HG03159 (cell line): Measurements from ENCODE around the gene KRCC1.
"Not testable (repeated sequence)": the region's sequence is repeated elsewhere in the genome, so short reads cannot be mapped to it uniquely, and the experiment has no call there.

Experiments
- ATAC-seq: cut with Tn5 transposase; IDR thresholded peaks from one replicate; pipeline ENCODE4 v1.9.1; 2021; ENCODE audit warnings: mild to moderate bottlenecking, moderate library complexity; ENCODE audit not compliant: unreplicated experiment

The KRCC1 gene

DNA sequence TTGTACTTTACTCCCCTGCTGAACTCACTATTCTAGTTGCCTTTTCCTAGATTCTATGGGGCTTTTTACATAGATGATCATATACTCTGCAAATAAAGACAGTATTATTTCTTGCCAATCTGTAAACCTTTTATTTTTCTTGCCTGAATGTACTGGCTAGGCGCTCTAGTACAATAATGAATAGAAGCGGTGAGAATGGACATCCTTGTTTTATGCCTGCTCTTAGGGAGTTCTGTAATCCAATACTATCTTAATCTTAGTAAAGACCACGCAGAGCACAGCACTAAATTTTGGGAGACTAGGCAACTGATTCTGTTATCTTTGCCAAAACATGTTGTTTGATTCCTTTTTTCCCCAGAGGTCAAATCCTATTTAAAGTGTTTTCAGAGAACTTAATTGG, 7.0 kb downstream of the KRCC1 start:
- no peak for ATAC-seq

DNA sequence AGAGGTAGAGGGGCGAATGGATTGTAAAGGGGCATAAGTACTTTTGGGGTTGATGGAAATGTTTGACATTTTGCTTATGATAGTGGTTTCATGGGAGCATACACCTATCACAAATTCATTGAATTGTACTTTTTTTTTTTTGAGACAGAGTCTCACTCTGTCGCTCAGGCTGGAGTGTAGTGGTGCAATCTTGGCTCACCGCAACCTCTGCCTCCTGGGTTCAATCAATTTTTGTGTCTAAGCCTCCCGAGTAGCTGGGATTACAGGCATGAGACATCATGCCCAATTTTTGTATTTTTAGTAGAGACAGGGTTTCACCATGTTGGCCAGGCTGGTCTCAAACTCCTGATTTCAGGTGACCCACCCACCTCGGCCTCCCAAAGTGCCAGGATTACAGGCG, 10.0 kb downstream of the KRCC1 start:
- not testable (repeated sequence) for ATAC-seq

DNA sequence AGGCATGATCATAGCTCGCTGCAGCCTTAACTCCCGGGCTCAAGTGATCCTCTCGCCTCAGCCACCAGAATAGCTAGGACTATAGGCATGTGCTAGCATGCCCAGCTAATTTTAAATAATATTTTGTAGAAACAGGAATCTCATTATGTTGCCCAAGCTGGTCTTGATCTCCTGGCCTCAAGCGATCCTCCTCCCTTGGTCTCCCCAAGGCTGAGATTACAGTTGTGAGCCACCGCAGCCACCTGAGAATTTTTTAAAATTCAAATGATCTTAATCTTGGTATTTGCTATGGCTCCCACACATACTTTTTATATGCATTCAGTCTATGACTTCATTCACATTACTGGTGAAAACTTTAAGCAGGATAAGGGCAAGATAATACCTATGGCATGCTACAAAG, 13.1 kb downstream of the KRCC1 start:
- no peak for ATAC-seq

DNA sequence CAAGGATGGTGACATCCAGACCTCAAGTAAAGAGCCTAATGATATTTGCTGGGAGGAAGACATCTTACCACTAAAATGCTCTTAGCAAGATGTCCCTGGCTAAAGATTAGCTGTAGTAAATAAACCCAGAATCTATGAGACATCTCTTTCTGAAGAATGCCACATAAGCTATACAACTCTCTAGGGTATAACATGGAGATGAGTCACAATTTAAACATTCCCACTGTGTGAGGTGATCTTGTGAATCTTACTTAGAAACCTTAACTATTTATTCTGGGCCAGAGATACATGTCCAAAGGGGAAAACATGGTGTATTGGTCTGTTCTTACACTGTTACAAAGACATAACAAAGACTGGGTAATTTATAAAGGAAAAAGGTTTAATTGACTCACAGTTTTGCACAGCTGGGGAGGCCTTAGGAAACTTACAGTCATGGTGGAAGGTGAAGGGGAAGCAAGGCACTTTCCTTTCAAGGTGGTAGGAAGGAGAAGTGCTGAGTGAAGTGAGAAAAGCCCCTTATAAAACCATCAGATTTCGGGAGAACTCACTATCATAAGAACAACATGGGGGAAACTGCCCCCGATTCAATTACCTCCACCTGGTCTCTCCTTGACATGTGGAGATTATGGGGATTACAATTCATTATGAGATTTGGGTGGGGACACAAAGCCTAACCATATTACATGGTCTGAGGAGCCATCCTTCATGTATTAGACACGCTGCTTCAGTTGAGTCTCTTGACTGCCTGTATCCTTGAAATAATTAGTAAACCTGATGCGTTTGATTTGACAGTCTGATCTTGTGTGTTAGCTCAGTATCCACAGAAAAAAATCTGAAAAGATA, 17.1 kb downstream of the KRCC1 start:
- ATAC-seq, result no peak

DNA sequence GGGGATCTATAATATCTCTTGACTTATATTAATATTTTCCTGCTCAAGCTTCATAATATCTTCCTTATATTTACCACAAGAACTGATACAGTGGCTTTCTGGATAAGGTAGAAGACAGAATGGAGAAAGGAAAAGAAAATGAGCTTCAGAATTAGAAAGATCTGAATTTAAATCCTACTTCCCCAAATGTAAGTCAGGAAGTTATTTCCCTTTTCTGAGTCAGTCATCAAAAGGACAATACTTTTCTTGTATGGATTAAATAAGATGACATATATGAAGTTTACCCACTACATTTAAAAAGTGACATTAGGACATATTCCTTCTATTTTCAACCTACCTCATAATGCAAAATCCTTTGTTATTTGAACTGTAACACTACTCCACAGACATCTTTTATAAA, 19.0 kb downstream of the KRCC1 start:
- ATAC-seq, result no peak

DNA sequence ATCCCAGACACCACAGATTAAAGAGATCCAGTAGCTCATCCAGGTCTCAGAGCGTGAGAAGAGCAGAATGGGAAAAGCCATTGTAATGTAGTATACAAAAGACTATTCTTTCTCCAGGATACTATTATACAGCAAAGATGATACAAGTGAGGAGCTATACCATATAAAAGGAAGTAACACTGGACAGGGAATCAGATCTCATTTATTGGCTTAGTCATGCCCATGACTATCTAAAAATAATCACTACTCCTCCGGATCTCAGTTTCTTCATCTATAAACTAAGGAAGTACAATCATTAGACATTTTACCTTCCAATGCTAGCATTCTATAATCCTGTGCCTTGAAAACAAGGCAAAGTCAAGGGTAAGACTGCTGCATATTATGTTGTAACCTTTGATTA, 19.4 kb downstream of the KRCC1 start:
- no peak for ATAC-seq

DNA sequence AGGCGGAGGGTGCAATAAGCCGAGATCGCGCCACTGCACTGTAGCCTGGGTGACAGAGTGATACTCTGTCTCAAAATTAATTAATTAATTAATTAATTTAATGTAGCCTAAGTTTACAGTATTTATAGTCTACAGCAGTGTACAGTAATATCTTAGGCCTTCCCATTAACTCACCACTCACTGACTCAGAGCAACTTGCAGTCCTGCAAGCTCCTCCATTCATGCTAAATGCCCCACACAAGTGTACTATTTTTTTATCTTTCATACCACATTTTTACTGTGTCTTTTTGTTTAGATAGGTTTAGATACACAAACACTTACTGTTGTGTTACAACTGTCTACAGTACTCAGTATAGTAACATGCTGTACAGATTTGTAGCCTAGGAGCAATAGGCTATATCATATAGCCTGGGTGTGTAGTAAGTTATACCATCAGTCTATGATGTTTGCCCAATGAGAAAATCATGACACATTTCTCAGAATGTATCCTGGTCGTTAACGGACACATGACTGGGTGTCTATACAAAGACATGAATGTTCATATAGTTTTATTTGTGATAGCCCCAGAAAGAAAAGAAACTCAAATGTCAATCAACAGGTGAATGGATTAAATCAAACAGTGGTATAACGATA, 23.4 kb downstream of the KRCC1 start:
- no peak for ATAC-seq

DNA sequence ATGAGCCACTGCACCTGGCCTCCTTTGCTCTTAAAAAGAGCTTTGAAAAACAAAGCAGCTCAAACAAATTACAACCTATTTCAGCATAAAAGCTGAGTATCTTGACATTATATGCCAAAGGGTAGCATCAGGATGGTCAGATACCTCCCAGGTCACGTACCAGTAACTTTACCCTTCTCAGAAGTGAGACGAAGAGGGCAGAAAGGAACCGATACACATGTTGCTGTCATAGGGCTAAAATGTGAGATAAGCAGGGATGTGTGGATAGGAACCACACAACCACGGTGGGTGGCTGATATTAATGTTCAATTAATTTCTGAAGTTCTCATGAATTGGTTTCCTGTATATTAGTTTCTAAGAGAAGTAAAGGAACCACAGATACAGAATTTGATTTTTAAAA, 26.7 kb downstream of the KRCC1 start:
- no peak for ATAC-seq

DNA sequence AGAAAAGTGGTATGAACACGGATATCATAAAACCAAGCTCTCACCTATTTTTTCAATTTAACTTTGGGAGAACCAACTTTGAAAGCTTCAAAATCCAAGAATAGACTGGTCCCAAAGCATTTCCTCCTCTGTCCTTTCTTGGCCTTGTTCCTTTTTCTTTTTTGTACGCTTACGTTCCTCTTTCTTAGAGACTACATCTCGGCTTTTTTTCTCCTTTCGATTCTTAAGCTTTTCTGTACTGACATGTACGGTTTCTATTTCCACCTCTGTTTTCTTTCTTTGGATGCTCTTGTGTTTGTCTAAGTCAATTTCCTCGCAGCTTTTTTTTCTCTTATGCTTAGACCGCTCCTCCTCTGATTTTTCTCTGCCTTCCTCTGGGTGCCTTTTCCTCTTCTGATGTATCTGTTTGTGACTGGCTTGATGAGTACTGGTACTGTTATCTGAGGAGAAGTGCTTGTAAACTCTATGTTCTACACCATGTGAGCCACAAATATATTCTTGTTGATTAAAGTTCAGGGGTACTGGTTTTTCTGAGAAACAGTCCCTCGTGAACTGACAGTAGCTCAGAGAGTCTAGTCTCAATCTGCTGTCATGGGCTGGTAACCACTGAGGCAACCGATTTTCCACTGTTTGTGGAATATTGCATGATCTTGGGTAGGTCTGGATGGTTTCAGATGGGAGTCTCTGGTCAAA, 27.7 kb downstream of the KRCC1 start:
- no peak for ATAC-seq

DNA sequence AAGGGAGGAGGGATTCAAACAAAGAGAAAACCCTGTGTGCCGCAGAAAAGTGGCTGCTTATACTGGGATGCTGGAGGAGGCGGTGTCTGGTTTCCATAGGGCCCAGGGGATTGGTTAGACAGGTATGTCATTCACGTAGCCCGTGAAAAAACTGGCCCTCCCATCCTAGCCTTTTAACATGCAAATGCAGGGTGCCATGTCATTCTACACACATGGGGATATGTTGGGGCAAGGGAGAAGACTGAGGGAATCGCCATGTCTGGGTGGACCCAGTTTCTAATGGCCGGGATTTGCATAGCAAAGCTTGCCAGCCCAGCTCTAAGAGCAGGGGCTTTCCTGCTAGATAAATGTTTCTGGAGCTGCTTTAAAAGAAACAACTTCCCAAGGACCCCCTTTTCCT, 31.1 kb downstream of the KRCC1 start:
- ATAC-seq, result no peak

DNA sequence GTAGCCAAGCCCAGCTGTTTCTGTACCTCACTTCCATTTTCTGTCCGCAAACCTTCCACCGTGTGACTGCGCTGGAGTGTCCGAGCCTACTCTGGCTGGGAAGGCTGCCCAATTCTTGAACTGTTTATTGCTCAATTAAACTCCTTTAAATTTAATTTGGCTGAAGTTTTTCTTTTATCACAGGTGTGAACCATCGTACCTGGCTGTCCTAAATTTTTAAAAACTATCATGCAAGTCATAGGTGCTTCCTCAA, 33.0 kb downstream of the KRCC1 start:
- ATAC-seq, result no peak

DNA sequence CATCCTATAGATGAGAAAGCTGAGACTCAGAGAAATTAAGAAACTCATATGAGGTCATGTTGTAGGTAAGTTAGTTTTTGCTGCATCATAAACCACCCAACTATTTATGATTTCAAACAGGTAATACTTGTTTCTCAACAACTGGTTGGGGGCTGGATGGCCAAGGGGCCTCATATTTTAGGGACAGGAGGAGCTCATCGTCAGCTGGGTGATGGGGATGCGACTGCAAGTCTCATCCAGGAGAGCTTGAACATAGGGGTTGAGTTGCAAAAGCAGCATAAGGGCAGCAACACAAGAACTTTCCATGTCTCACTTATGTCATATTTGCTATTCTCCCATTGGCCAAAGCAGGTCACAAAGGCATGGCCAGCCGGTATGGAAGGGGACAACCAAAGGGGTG, 35.6 kb downstream of the KRCC1 start:
- ATAC-seq, result no peak

DNA sequence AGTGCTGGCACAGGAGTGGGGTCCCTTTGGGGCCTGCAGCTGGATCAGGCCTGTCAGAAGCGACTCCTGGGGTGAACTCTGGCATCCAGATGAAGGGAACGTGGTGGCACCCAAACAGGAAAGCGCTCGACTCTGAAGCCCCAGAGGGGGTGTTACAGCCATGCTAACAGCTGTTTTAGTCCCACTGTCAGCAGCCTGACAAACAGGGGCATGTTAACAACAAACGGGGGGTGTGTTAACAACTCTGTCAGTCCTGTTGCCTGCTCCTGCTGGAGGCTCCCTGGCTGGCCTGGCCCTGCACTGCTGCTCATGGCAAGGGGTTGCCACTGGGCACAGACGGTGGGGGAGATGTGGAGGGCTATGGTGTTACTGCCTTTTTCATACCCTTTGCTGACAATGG, 36.7 kb downstream of the KRCC1 start:
- no peak for ATAC-seq

DNA sequence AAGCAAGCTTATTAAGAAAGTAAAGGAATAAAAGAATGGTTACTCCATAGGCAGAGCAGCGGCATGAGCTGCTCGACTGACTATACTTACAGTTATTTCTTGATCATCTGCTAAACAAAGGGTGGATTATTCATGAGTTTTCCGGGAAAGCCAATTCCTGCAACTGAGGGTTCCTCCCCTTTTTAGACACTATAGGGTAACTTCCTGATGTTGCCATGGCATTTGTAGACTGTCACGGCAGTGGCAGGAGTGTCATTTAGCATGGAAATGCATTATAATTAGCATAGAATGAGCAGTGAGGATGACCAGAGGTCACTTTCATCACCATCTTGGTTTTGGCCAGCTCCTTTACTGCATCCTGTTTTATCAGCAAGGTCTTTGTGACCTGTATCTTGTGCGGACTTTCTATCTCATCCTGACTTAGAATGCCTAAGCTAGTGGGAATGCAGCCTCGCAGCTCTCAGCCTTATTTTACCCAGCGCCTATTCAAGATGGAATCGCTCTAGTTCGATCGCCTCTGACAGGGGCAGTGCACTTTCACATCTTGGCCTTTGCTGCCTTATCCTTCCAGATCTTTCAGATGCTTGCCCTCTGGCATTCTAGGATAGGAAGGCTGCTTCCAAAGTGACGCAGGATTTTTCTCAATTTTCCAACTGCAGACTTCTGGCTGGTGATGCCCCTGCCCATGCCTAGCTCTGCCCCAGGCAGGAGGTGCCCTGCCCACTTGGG, 37.3 kb downstream of the KRCC1 start:
- ATAC-seq, result not testable (repeated sequence)

DNA sequence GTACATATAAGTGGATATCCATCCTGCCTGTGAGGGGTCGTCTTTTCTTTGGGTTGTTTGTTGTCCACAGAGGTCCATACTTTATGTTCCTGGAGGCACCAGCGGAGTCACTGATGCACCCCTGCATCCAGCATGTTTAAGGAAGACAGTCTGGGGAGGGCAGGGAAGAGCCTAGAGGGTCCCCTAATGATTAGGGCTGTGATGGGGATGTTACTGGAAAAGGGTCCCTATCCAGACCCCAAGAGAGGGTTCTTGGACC, 37.9 kb downstream of the KRCC1 start:
- ATAC-seq, result not testable (repeated sequence)

DNA sequence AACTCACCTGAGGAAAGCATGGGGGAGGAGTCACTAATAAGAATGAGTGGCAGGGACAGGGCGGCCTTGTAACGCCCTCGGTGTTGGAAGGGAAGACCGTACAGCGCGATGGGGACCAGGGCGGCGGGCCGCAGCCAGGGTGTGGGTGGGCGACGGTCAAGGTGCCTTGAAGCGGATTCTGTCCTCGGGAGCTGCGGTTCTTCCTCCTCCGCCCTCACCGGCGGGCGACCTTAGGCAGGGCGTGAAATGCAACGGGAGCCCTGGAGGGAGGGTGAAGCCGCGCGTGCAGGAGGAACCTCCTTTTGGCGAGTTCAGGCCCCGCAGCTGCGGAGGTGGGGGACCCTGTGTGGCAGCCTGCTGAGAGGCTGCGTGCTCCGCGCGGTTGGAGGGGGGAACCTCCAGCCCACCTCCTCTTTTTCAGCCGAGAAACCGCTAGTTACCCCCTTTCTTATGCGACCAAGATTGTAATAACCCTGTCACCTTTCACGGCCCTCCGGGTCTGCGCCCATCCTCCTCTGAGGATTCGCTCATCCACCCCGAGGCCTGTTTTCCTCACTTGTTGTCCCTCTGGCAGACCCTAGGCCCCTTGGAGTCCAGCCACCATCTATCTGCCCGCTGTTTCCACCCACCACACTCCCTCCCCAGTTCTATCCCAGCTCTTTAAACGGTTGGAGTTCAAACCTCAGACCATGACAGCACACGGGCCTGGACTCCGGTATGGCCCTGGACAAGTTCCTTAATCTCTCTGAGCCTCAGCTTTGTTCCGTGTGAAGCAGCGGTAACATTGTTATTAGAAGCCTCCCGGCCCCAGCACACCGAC, 38.4 kb downstream of the KRCC1 start:
- peak; percentile 63 for ATAC-seq

DNA sequence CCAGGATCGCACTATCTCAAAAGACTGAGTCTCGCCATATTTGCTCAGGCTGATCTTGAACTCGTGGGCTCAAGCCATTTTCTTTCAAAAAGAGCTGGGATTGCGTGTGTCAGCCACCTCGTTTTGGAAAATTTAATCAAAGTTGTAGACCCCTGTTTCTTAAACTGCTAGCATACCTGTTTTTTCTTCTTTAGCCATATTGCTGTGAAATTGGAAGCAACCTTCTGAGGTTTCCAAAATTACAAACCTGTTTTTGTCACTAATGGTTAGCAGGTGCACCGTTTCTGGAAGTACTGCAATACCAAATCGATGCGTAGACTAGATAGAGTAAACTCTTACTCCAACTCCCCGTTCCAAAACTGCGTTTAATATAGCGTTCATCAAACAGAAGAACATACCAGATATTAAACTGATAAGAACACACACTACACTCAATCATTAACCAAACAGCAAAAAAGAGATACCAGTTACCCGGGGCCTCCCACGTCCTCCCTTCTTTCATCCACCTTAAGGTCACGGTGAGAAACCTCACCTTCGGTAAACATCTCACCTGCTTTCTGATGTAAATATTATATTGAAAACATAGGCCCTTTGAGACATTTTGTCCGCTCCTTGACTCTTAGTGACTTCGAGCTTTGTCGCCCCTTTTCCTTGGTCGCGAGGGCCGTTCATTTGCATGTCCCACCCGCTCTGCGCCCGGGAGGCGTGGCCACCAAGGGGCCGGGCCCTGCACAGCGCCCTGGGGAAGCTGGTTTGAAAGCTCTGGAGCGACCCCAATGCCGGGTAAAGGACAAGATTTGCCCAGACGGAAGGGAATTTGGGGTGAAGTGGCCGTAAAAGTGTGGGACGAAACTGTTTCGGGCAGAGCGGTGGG, 39.3 kb downstream of the KRCC1 start, which contains the start of gene RNU2-63P:
Gene RNU2-63P, minus strand, starts transcription at position 462 of the 874 bp plus-strand sequence.
- peak; percentile 84 for ATAC-seq

DNA sequence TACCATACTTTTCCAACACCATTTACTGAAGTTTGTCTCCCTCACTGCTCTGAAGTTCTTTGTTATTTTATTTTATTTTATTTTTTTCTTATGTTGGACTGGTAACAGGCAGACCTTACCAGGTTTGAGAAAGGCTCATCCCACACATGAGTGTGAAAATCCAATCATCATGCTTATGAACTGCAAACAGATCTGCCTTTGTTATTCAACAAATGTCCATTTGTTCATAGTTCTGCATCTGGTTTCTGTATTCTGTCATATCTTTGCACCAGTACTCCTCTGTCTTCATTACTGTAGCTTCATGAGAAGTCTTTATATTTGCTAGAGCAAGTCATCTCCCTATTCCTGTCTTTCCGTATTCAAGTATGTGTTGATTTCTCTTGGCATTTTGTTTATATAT, 44.6 kb downstream of the KRCC1 start:
- no peak for ATAC-seq

DNA sequence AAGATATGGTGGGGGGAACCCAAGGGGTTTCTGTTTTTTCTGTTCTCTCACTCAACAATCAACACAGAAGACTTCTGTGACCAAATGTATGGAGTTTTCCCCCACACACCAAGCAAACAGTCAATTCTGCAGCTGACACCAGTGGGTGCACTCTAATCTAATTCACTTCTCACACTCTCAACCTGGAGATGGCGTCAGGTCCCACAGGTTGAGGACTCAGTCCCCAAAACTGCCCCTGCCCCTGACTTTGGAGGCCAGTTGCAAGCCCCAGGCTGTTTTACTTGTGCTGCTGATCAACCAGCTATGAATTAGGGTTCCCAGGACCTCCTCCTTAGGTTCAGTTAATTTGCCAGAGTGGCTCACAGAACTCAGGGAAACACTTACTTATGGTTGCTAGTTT, 45.4 kb downstream of the KRCC1 start:
- no peak for ATAC-seq

DNA sequence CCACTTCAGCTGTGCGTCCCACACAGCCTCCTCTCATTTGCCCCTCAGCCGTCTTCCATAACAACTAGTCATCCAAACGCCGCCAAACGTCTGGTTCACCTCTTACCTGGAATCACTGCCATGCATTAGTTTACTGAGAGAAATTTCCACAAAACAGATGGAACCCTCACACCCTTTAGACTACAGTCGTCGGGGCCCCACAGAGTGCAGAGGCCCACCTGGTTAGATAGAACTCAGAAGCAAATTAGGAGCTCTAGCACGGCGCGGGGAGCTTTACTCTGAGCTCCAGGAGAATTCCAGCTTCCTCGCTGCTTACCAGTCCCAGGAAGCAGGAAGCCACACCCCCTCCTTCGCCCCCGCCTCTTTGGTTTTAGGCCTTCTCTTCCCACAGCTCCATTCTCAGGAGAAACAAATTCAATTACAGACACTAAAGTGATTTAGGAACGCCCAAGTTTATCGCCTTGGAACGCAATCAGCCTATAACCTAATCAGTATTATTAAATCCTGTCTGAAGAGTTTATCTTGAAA, 48.6 kb downstream of the KRCC1 start:
- no peak for ATAC-seq
